GM20431 (cell line): Measurements from ENCODE around the gene ATP5PD.

Experiments
- in situ Hi-C: fragments of 300-500 bp; cut with MseI, MboI; formaldehyde crosslinking; loops from one replicate; pipeline ENCODE4 v1.15.0; 2020; ENCODE audit warnings: low sequenced_read_pairs; ENCODE audit not compliant: unreplicated experiment

ATP5PD gene

GRCh38 chr17:75001915-75002843 is 44.6 kb downstream of the ATP5PD start:
- in situ Hi-C loops, result no loop called here

- in situ Hi-C loops, result no loop called here
Measured at GRCh38 chr17:74999523-74999922, 47.2 kb downstream of the ATP5PD start.

- in situ Hi-C loops, result no loop called here
Measured at GRCh38 chr17:74998783-74999182, 48.0 kb downstream of the ATP5PD start.

GRCh38 chr17:74995847-74996246 is 50.9 kb downstream of the ATP5PD start:
- in situ Hi-C loops, result no loop called here

- in situ Hi-C loops, result no loop called here
Measured at GRCh38 chr17:74994440-74994839, 52.3 kb downstream of the ATP5PD start.

GRCh38 chr17:74992223-74992622 is 54.5 kb downstream of the ATP5PD start:
- in situ Hi-C loops, result no loop called here

GRCh38 chr17:74990581-74991105 is 56.1 kb downstream of the ATP5PD start:
- in situ Hi-C loops, result no loop called here
